Right renal cortex interstitium (tissue), 3 donors: ENCODE data around the gene TLE1. TPM values are rescaled to one million over a fixed set of nuclear protein-coding genes. Genes with fewer than 3 reads are reported as not detected.
"Not testable (repeated sequence)": the region's sequence is repeated elsewhere in the genome, so short reads cannot be mapped to it uniquely, and the experiment has no call there.

Source experiments
- DNase-seq, 3 donors: peaks; one replicate each; pipeline ENCODE4 v3.0.0-alpha.2; 2013; ENCODE audit warnings: low read depth in 3 of 3, low spot score in 2 of 3
- polyA plus RNA-seq, 3 donors: library from polyadenylated mRNA; unstranded; fragments of 120-200 nt; gene quantifications; one replicate each; pipeline ENCODE4 v1.2.1, GENCODE V29; 2013; ENCODE audit not compliant: insufficient read length in 3 of 3

Gene TLE1
- polyA plus RNA-seq, 3 donors, result 64.8 to 69.2 (median 65.4) TPM

GRCh38 chr9:81656871-81657337 lies 32.4 kb downstream of the TLE1 start:
- DNase-seq, result no peak

GRCh38 chr9:81656004-81656403 lies 33.3 kb downstream of the TLE1 start:
- no peak for DNase-seq

GRCh38 chr9:81653240-81653639 lies 36.1 kb downstream of the TLE1 start:
- DNase-seq, result no peak

GRCh38 chr9:81652058-81652687 lies 37.2 kb downstream of the TLE1 start:
- no peak for DNase-seq

- DNase-seq, result no peak
These were observed 38.5 kb downstream of the TLE1 start for GRCh38 chr9:81650586-81651515.

GRCh38 chr9:81649475-81650240 lies 39.7 kb downstream of the TLE1 start:
- no peak for DNase-seq

GRCh38 chr9:81648891-81649290 lies 40.5 kb downstream of the TLE1 start:
- no peak for DNase-seq

- DNase-seq, result no peak
These were observed 43.0 kb downstream of the TLE1 start for GRCh38 chr9:81646337-81646736.

GRCh38 chr9:81644513-81644912 lies 44.8 kb downstream of the TLE1 start:
- not testable (repeated sequence) for DNase-seq

GRCh38 chr9:81637276-81637675 lies 52.1 kb downstream of the TLE1 start:
- no peak for DNase-seq

- DNase-seq, result no peak
These were observed 53.1 kb downstream of the TLE1 start for GRCh38 chr9:81636255-81636599.

- no peak for DNase-seq
These were observed 53.7 kb downstream of the TLE1 start for GRCh38 chr9:81635521-81636254.

- no peak for DNase-seq
These were observed 54.3 kb downstream of the TLE1 start for GRCh38 chr9:81634915-81635516.

- DNase-seq, result no peak
These were observed 55.1 kb downstream of the TLE1 start for GRCh38 chr9:81633952-81634854.

- DNase-seq, result no peak
These were observed 56.7 kb downstream of the TLE1 start for GRCh38 chr9:81632599-81632998.

GRCh38 chr9:81631218-81631745 lies 58.1 kb downstream of the TLE1 start:
- no peak for DNase-seq

GRCh38 chr9:81629440-81629839 lies 59.9 kb downstream of the TLE1 start:
- DNase-seq, result no peak

- no peak for DNase-seq
These were observed 60.5 kb downstream of the TLE1 start for GRCh38 chr9:81628897-81629296.

- no peak for DNase-seq
These were observed 61.9 kb downstream of the TLE1 start for GRCh38 chr9:81627481-81627880.
